H1 (cell line): ENCODE results near the gene PAGE2. TPM values are rescaled to one million over a fixed set of nuclear protein-coding genes. Genes with fewer than 3 reads are reported as not detected.
"Not testable (repeated sequence)": the region's sequence is repeated elsewhere in the genome, so short reads cannot be mapped to it uniquely, and the experiment has no call there.

Experiments used
- CTCF ChIA-PET: fragments of 300-600 bp; sonication (Branson Sonifier 250); formaldehyde crosslinking; loops from one replicate; lab custom pipeline; 2021; ENCODE audit not compliant: partially characterized antibody; lab: Charles Lee
- POLR2A ChIA-PET: fragments of 300-600 bp; sonication (Branson Sonifier 250); formaldehyde crosslinking; loops from one replicate; lab custom pipeline; 2021; ENCODE audit warnings: inconsistent platforms; ENCODE audit not compliant: partially characterized antibody; lab: Charles Lee
- DNase-seq, 2 experiments: peaks; one replicate each; pipeline versions ENCODE4 v3.0.0 to v3.0.0-alpha.2; 2010 to 2022; ENCODE audit warnings: low spot score in 2 of 2, low read depth in 1 of 2, mixed read lengths in 1 of 2
- FAIRE-seq: peaks from 2 replicates; lab custom pipeline; 2011; peaks lifted over from hg19 to GRCh38; lab: Jason Lieb, UNC
- H2AFZ ChIP-seq: 2 replicates; pipeline ENCODE4 v1.8.1; 2012; ENCODE audit warnings: low read length, inconsistent platforms
- H2AK5ac ChIP-seq: 2 replicates; pipeline ENCODE4 v1.6.1; 2013; ENCODE audit warnings: low read depth, low read length
- H2BK120ac ChIP-seq: replicated peaks from 2 replicates; pipeline ENCODE3; 2013; ENCODE audit warnings: low read depth, low read length, inconsistent platforms
- H2BK12ac ChIP-seq: 2 replicates; pipeline ENCODE4 v1.6.1; 2013; ENCODE audit warnings: low read depth, low read length
- H2BK15ac ChIP-seq: 2 replicates; pipeline ENCODE4 v1.6.1; 2013; ENCODE audit warnings: low read length
- H2BK20ac ChIP-seq: 2 replicates; pipeline ENCODE4 v1.6.1; 2013; ENCODE audit warnings: low read length
- H2BK5ac ChIP-seq: 2 replicates; pipeline ENCODE4 v1.6.1; 2013; ENCODE audit warnings: low read depth, low read length
- H3K14ac ChIP-seq: 2 replicates; pipeline ENCODE4 v1.6.1; 2013; ENCODE audit warnings: inconsistent platforms; ENCODE audit not compliant: insufficient read length
- H3K18ac ChIP-seq: 2 replicates; pipeline ENCODE4 v1.6.1; 2013; ENCODE audit warnings: low read length; ENCODE audit errors: extremely low read depth
- H3K23ac ChIP-seq: 2 replicates; pipeline ENCODE4 v1.6.1; 2013; ENCODE audit warnings: inconsistent platforms; ENCODE audit not compliant: insufficient read length
- H3K23me2 ChIP-seq: 2 replicates; pipeline ENCODE4 v1.6.1; 2013; ENCODE audit warnings: low read depth, low read length
- H3K27ac ChIP-seq: 2 replicates; pipeline ENCODE4 v1.6.1; 2011; ENCODE audit warnings: low read depth, low read length, inconsistent platforms
- H3K27me3 ChIP-seq, 4 experiments: replicated peaks in 1 of 4; 1 replicate in 1 of 4; 2 replicates in 3 of 4; pipeline versions ENCODE4 v1.6.1 to v1.8.1; 2011 to 2013; ENCODE audit warnings: low read length in 3 of 4, mild to moderate bottlenecking in 3 of 4, inconsistent platforms in 2 of 4, mixed read lengths in 2 of 4, moderate library complexity in 1 of 4; ENCODE audit not compliant: control insufficient read depth in 3 of 4, insufficient read depth in 3 of 4; ENCODE audit errors: extremely low read depth in 1 of 4
- H3K36me3 ChIP-seq, 4 experiments: 2 replicates each; pipeline versions ENCODE4 v1.6.1 to v1.8.1; 2011 to 2013; ENCODE audit warnings: mild to moderate bottlenecking in 4 of 4, low read length in 3 of 4, moderate library complexity in 2 of 4, control low read depth in 1 of 4, inconsistent platforms in 1 of 4; ENCODE audit not compliant: insufficient read depth in 4 of 4, control insufficient read depth in 2 of 4
- H3K4ac ChIP-seq: replicated peaks from 2 replicates; pipeline ENCODE3; 2013; ENCODE audit warnings: low read length, low read depth, mixed read lengths, inconsistent platforms; ENCODE audit not compliant: insufficient read length
- H3K4me1 ChIP-seq, 4 experiments: replicated peaks in 1 of 4; 1 replicate in 1 of 4; 2 replicates in 3 of 4; pipeline versions ENCODE4 v1.6.1 to v1.8.1; 2011 to 2013; ENCODE audit warnings: low read length in 3 of 4, inconsistent platforms in 2 of 4, mixed read lengths in 1 of 4; ENCODE audit not compliant: insufficient read depth in 4 of 4, control insufficient read depth in 3 of 4
- H3K4me2 ChIP-seq, 2 experiments: 2 replicates each; pipeline versions ENCODE4 v1.6.1 to v1.8.1; 2011 to 2013; ENCODE audit warnings: low read depth in 2 of 2, low read length in 2 of 2, control low read depth in 1 of 2, inconsistent platforms in 1 of 2, mild to moderate bottlenecking in 1 of 2; ENCODE audit not compliant: insufficient read depth in 1 of 2
- H3K4me3 ChIP-seq, 4 experiments: fragments of 200-600, 300-600 bp in 1 of 4; sonication (generic), shearing (Covaris generic), sonication (Bioruptor Twin) in 1 of 4; 2 replicates each; pipeline versions ENCODE4 v1.5.1 to v1.8.1; 2011 to 2016; ENCODE audit warnings: low read length in 4 of 4, low read depth in 3 of 4, control low read depth in 2 of 4, inconsistent platforms in 2 of 4, mild to moderate bottlenecking in 2 of 4, mixed read lengths in 1 of 4, moderate library complexity in 1 of 4; ENCODE audit not compliant: insufficient read depth in 2 of 4; ENCODE audit errors: extremely low read depth in 1 of 4
- H3K56ac ChIP-seq: replicated peaks from 2 replicates; pipeline ENCODE3; 2013; ENCODE audit warnings: low read depth, mild to moderate bottlenecking, mixed read lengths, low read length, inconsistent platforms; ENCODE audit not compliant: insufficient read length
- H3K79me1 ChIP-seq: 2 replicates; pipeline ENCODE4 v1.6.1; 2013; ENCODE audit warnings: low read depth, low read length, control low read depth
- H3K79me2 ChIP-seq, 2 experiments: 2 replicates each; pipeline versions ENCODE4 v1.6.1 to v1.8.1; 2012 to 2013; ENCODE audit warnings: low read length in 2 of 2, mild to moderate bottlenecking in 2 of 2, inconsistent platforms in 1 of 2; ENCODE audit not compliant: insufficient read depth in 2 of 2, control insufficient read depth in 1 of 2
- H3K9ac ChIP-seq, 4 experiments: replicated peaks in 1 of 4; 1 replicate in 1 of 4; 2 replicates in 3 of 4; pipeline versions ENCODE4 v1.6.1 to v1.8.1; 2011 to 2013; ENCODE audit warnings: low read depth in 3 of 4, low read length in 3 of 4, control low read depth in 2 of 4, mild to moderate bottlenecking in 2 of 4, moderate library complexity in 2 of 4, inconsistent platforms in 1 of 4; ENCODE audit errors: extremely low read depth in 1 of 4
- H3K9me3 ChIP-seq, 2 experiments: 2 replicates each; pipeline versions ENCODE4 v1.6.1 to v1.8.1; 2012 to 2013; ENCODE audit warnings: mild to moderate bottlenecking in 2 of 2, moderate library complexity in 2 of 2, control low read depth in 1 of 2, inconsistent platforms in 1 of 2, low read depth in 1 of 2, low read length in 1 of 2, mixed read lengths in 1 of 2; ENCODE audit not compliant: insufficient read depth in 2 of 2
- H4K20me1 ChIP-seq, 2 experiments: replicated peaks in 1 of 2; 2 replicates each; pipeline versions ENCODE3 to v1.8.1; 2011 to 2013; ENCODE audit warnings: inconsistent platforms in 2 of 2, low read length in 2 of 2, mild to moderate bottlenecking in 1 of 2; ENCODE audit not compliant: insufficient read depth in 2 of 2, control insufficient read depth in 1 of 2
- H4K5ac ChIP-seq: 2 replicates; pipeline ENCODE4 v1.6.1; 2013; ENCODE audit warnings: low read length, low read depth, mixed read lengths, inconsistent platforms; ENCODE audit not compliant: insufficient read length
- H4K8ac ChIP-seq: 2 replicates; pipeline ENCODE4 v1.8.0; 2013; ENCODE audit warnings: mild to moderate bottlenecking, moderate library complexity, low read length, inconsistent platforms; ENCODE audit not compliant: insufficient read depth; ENCODE audit errors: extremely low read depth
- H4K91ac ChIP-seq: replicated peaks from 2 replicates; pipeline ENCODE3; 2013; ENCODE audit warnings: low read length, mixed read lengths, inconsistent platforms; ENCODE audit not compliant: insufficient read length
- WGBS, 2 experiments: shearing (Covaris generic) in 1 of 2; methylation state at CpG; one replicate each; pipeline versions ENCODE4 v1.1.6 to v1.1.7; 2013 to 2015; ENCODE audit warnings: low lambda C conversion rate in 2 of 2, mixed read lengths in 2 of 2, inconsistent platforms in 1 of 2, low coverage in 1 of 2, missing lambda C conversion rate in 1 of 2; ENCODE audit not compliant: insufficient replicate concordance in 2 of 2, insufficient coverage in 1 of 2, insufficient read length in 1 of 2; ENCODE audit errors: extremely low coverage in 1 of 2, missing lambda C conversion rate in 1 of 2; 5-methylcytosine and 5-hydroxymethylcytosine counted together
- polyA plus RNA-seq, 7 experiments: library from polyadenylated mRNA; depleted of rRNA in 3 of 7; stranded (reverse) in 5 of 7; unstranded in 2 of 7; fragments of >200 nt in 5 of 7; fragments of 200-250 nt in 2 of 7; gene quantifications; 1 replicate in 5 of 7; 2 replicates in 1 of 7; 4 replicates in 1 of 7; pipeline versions ENCODE4 v1.2.1 to v1.2.3, GENCODE V29; 2011 to 2013; ENCODE audit warnings: missing spikeins in 2 of 7, mixed read lengths in 2 of 7
- total RNA-seq: library from RNA; stranded (reverse); fragmentation: NEBNext Ultra II Directional; extraction: Animal tissue kit (Norgen Biotek cat#: 25700); gene quantifications from 2 replicates; pipeline ENCODE4 v1.2.1, GENCODE V29; 2021

Gene PAGE2
- total and polyA plus RNA-seq, 2 of the 8 experiments (the other 6 are each of a cell fraction or from before 2014, with no cell fraction given) = not detected

GRCh38 chrX:55140800-55141199, 52.0 kb downstream of the PAGE2 start:
- not testable (repeated sequence) for FAIRE-seq

More at GRCh38 chrX:55140800-55141199, 52.0 kb downstream of the PAGE2 start:
- H3K27me3 ChIP-seq, H2BK12ac ChIP-seq, H2AFZ ChIP-seq, H3K18ac ChIP-seq, H2BK120ac ChIP-seq, H4K91ac ChIP-seq, H3K27ac ChIP-seq, POLR2A ChIA-PET, H3K9ac ChIP-seq, H3K36me3 ChIP-seq, H4K20me1 ChIP-seq, H3K4ac ChIP-seq, H3K4me1 ChIP-seq, H2BK20ac ChIP-seq, H2AK5ac ChIP-seq, H3K4me2 ChIP-seq, CTCF ChIA-PET, H3K56ac ChIP-seq, H3K4me3 ChIP-seq, H2BK15ac ChIP-seq, H2BK5ac ChIP-seq, H3K23ac ChIP-seq, H3K79me1 ChIP-seq, H4K5ac ChIP-seq, H3K9me3 ChIP-seq, H3K14ac ChIP-seq, DNase-seq, H4K8ac ChIP-seq, H3K23me2 ChIP-seq, H3K79me2 ChIP-seq: not testable (repeated sequence)
- 75% methylated on average over 1 of the region's 1 CpG; no CpG with 5 or more reads in 1 of the 2 experiments for WGBS, 2 experiments

Other genes with a start within 250 kb of the PAGE2 start
- gene TRO, start 168.2 kb upstream of the PAGE2 start, total RNA-seq = 49.5 and 55.5 TPM in 2 replicates
- 57.6 and 71.5 TPM in 2 replicates for gene TRO, start 168.2 kb upstream of the PAGE2 start, polyA plus RNA-seq (2011; rRNA removed)
- gene PFKFB1, start 94.8 kb upstream of the PAGE2 start, total RNA-seq = 0.30 and 0.46 TPM in 2 replicates
- 0.26 and 0.31 TPM in 2 replicates for gene PFKFB1, start 94.8 kb upstream of the PAGE2 start, polyA plus RNA-seq (2011; rRNA removed)
- 17.6 and 18.9 TPM in 2 replicates for gene APEX2, start 88.7 kb upstream of the PAGE2 start, total RNA-seq
- 36.4 and 38.8 TPM in 2 replicates for gene APEX2, start 88.7 kb upstream of the PAGE2 start, polyA plus RNA-seq (2011; rRNA removed)
- 0.32 and 0.48 TPM in 2 replicates for gene ALAS2, start 58.0 kb upstream of the PAGE2 start, total RNA-seq
- 0.27 and 0.35 TPM in 2 replicates for gene ALAS2, start 58.0 kb upstream of the PAGE2 start, polyA plus RNA-seq (2011; rRNA removed)
- gene PAGE2B, start 14.0 kb upstream of the PAGE2 start, total RNA-seq = not detected in 2 replicates
- gene PAGE2B, start 14.0 kb upstream of the PAGE2 start, polyA plus RNA-seq (2011; rRNA removed) = not detected in 2 replicates
- not detected in 2 replicates for gene PAGE5, start 131.3 kb downstream of the PAGE2 start, total RNA-seq
- not detected in 2 replicates for gene PAGE5, start 131.3 kb downstream of the PAGE2 start, polyA plus RNA-seq (2011; rRNA removed)
- gene PAGE3, start 175.9 kb downstream of the PAGE2 start, total RNA-seq = not detected in 2 replicates
- not detected in 2 replicates for gene PAGE3, start 175.9 kb downstream of the PAGE2 start, polyA plus RNA-seq (2011; rRNA removed)